Activated B cell treated with CpG ODN at 0.5 μM for 24 hours (primary cell): ENCODE results near the gene IGFBP6. TPM values are rescaled to one million over a fixed set of nuclear protein-coding genes. Genes with fewer than 3 reads are reported as not detected.

Experiments used
- ATAC-seq: fragments of 200-7000 bp; cut with Tn5 transposase; one replicate; pipeline ENCODE4 v1.10.0; 2021; ENCODE audit warnings: low read depth, mild to moderate bottlenecking, moderate library complexity
- CTCF ChIA-PET: fragments of 350-600 bp; sonication (Branson Sonifier 250); formaldehyde crosslinking; loops from one replicate; lab custom pipeline; 2021; ENCODE audit warnings: antibody characterized with exemption; lab: Charles Lee
- POLR2A ChIA-PET: fragments of 350-600 bp; sonication (Branson Sonifier 250); formaldehyde crosslinking; loops from one replicate; lab custom pipeline; 2021; ENCODE audit warnings: antibody characterized with exemption; lab: Charles Lee
- DNase-seq: peaks from one replicate; pipeline ENCODE4 v3.0.0; 2022
- H3K27ac Mint-ChIP-seq: one replicate; pipeline ENCODE4 v1.8.0; 2020; ENCODE audit warnings: mixed read lengths
- H3K27me3 Mint-ChIP-seq: one replicate; pipeline ENCODE4 v1.8.0; 2021; ENCODE audit warnings: mixed read lengths
- H3K36me3 Mint-ChIP-seq: one replicate; pipeline ENCODE4 v1.8.0; 2021; ENCODE audit warnings: low read depth, mixed read lengths
- H3K4me1 Mint-ChIP-seq: one replicate; pipeline ENCODE4 v1.8.0; 2021; ENCODE audit warnings: mixed read lengths
- H3K4me3 Mint-ChIP-seq: one replicate; pipeline ENCODE4 v1.8.0; 2020; ENCODE audit warnings: mild to moderate bottlenecking, mixed read lengths
- H3K9me3 Mint-ChIP-seq: one replicate; pipeline ENCODE4 v1.8.0; 2020; ENCODE audit warnings: mixed read lengths
- CTCF ChIP-seq: fragments of 200-600 bp; IDR thresholded peaks from one replicate; pipeline ENCODE4 v1.8.0; 2022; ENCODE audit warnings: antibody characterized with exemption, mild to moderate bottlenecking
- intact Hi-C: fragments of 100-400 bp; cut with micrococcal nuclease; formaldehyde crosslinking; loops from one replicate; pipeline ENCODE4 v1.15.1; 2024
- total RNA-seq: library from RNA; stranded (reverse); gene quantifications from 2 replicates; pipeline ENCODE4 v1.2.3, GENCODE V29; 2022

Gene IGFBP6
- total RNA-seq, 1 donor from 2014 or later, result not detected

DNA sequence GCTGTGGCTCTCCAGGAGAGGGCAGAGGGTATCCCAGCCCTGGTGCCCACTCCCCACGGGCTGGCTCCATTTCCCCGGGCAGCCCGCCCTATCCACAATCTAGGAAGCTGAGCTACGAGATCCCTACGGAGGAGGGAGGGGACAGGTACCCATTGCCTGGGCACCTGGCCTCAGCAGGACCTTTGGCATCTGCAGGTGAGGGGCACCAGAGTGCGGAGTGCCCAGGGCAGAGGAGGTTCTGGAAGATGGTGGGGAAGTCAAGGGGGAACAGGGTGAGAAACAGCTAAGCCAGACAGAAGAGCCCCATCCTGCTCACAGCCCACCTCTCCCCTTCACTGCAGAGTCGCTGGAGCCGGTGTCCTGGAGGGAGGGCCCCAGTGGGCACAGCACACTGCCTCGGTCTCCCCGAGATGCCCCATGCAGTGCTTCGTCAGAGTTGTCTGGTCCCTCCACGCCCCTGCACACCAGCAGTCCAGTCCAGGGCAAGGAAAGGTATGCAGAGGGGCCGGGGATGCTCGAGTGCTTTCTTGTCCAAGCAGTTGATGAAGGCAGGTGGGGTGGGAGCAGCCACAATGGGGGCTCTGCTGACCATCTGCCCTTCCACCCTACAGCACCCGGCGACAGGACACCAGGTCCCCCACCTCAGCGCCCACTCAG, 37.3 kb upstream of the IGFBP6 start:
- no peaks in the 10 kb centered on the region for H3K4me1 Mint-ChIP-seq
- no peak for DNase-seq
- peaks cover 20% of the 10 kb centered on the region for H3K36me3 Mint-ChIP-seq
- no peak for TF ChIP-seq CTCF
- intact Hi-C loops, result no loop called here
- ChIA-PET CTCF (interaction anchor here (1.3 kb wide), 1 partner anchor 13 kb away, joined by 3 read pairs; no protein-coding TSS in a partner anchor), POLR2A (no interaction called here)
- H3K4me3 Mint-ChIP-seq, result no peak overlapping the region
- ATAC-seq, result no peak
- H3K27ac Mint-ChIP-seq, result no peak overlapping the region
- H3K27me3 Mint-ChIP-seq, result peaks cover 6% of the 10 kb centered on the region
- H3K9me3 Mint-ChIP-seq, result no peaks in the 10 kb centered on the region

- intact Hi-C loops, result no loop called here
- Mint-ChIP-seq H3K4me1 (peaks cover under 1% of the 10 kb centered on the region), H3K4me3 (no peak overlapping the region), H3K27me3 (peaks cover 6% of the 10 kb centered on the region), H3K9me3 (no peaks in the 10 kb centered on the region), H3K27ac (no peak overlapping the region), H3K36me3 (peaks cover 24% of the 10 kb centered on the region)
- DNase-seq, result no peak
- no peak for ATAC-seq
- no peak for TF ChIP-seq CTCF
- POLR2A ChIA-PET, result interaction anchor here (0.9 kb wide), 1 partner anchor 10 kb away, joined by 3 read pairs; no protein-coding TSS in a partner anchor
- CTCF ChIA-PET, result interaction anchor here (1.0 to 1.3 kb wide), 2 partner anchors 13 to 41 kb away, joined by 3 read pairs; no protein-coding TSS in a partner anchor
These were observed 36.7 kb upstream of the IGFBP6 start for GRCh38 chr12:53060721-53061276.

GRCh38 chr12:53061404-53062010, 36.0 kb upstream of the IGFBP6 start:
- no peak overlapping the region for H3K27ac Mint-ChIP-seq
- DNase-seq (no peak), ATAC-seq (no peak)
- intact Hi-C loops, result no loop called here
- peaks cover 31% of the 10 kb centered on the region for H3K36me3 Mint-ChIP-seq
- H3K9me3 Mint-ChIP-seq, result no peaks in the 10 kb centered on the region
- no peak for TF ChIP-seq CTCF
- no peak overlapping the region for H3K4me3 Mint-ChIP-seq
- H3K4me1 Mint-ChIP-seq, result peaks cover 5% of the 10 kb centered on the region
- POLR2A ChIA-PET, result interaction anchor here (0.9 kb wide), 1 partner anchor 10 kb away, joined by 3 read pairs; no protein-coding TSS in a partner anchor
- CTCF ChIA-PET, result interaction anchor here (1.0 to 1.3 kb wide), 2 partner anchors 14 to 40 kb away, joined by 3 read pairs; no protein-coding TSS in a partner anchor
- peaks cover 6% of the 10 kb centered on the region for H3K27me3 Mint-ChIP-seq

GRCh38 chr12:53062011-53062961, 35.2 kb upstream of the IGFBP6 start:
- TF ChIP-seq CTCF, result no peak
- H3K27ac Mint-ChIP-seq, result no peak overlapping the region
- ATAC-seq (no peak), DNase-seq (no peak)
- POLR2A ChIA-PET, result interaction anchor here (1.1 to 1.3 kb wide), 3 partner anchors 8 to 40 kb away, joined by 3 to 4 read pairs (median 3); partner anchors contain the start of gene SPRYD3
- peaks cover 5% of the 10 kb centered on the region for H3K4me1 Mint-ChIP-seq
- no peak overlapping the region for H3K4me3 Mint-ChIP-seq
- no peaks in the 10 kb centered on the region for H3K9me3 Mint-ChIP-seq
- intact Hi-C loops, result no loop called here
- peaks cover 6% of the 10 kb centered on the region for H3K27me3 Mint-ChIP-seq
- peaks cover 38% of the 10 kb centered on the region for H3K36me3 Mint-ChIP-seq
- CTCF ChIA-PET, result interaction anchor here (1.0 to 8.1 kb wide), 3 partner anchors 16 to 40 kb away, joined by 3 to 133 read pairs (median 77); partner anchors contain the start of genes IGFBP6 and SPRYD3
